SU-DHL-6 (cell line): Measurements from ENCODE around the gene CARMIL1.

Experiments
- H2AFZ ChIP-seq: fragments of 200-600 bp; sonication (generic); 2 replicates; pipeline ENCODE4 v1.6.1; 2014; ENCODE audit warnings: low read depth, mild to moderate bottlenecking, moderate library complexity, mixed read lengths, antibody characterized with exemption, low read length; ENCODE audit not compliant: severe bottlenecking
- H3F3A ChIP-seq: fragments of 200-600 bp; shearing (Covaris generic); 2 replicates; pipeline ENCODE4 v1.6.0; 2016; ENCODE audit warnings: antibody characterized with exemption, mild to moderate bottlenecking; ENCODE audit not compliant: insufficient read depth
- H3K27ac ChIP-seq: fragments of 200-600 bp; sonication (generic); 2 replicates; pipeline ENCODE4 v1.5.1; 2016; ENCODE audit warnings: low read depth, mild to moderate bottlenecking, low read length, moderate library complexity, mixed read lengths
- H3K27me3 ChIP-seq: fragments of 200-600 bp; sonication (generic), shearing (Covaris generic); 2 replicates; pipeline ENCODE4 v1.6.0; 2014; ENCODE audit warnings: mild to moderate bottlenecking, low read length
- H3K36me3 ChIP-seq: fragments of 200-600 bp; sonication (generic); 2 replicates; pipeline ENCODE4 v1.6.1; 2014; ENCODE audit warnings: mild to moderate bottlenecking, low read length, mixed read lengths
- H3K4me2 ChIP-seq: fragments of 300-600, 200-600 bp; shearing (Covaris generic), sonication (generic); 2 replicates; pipeline ENCODE4 v1.6.0; 2014; ENCODE audit warnings: low read length, low read depth, mild to moderate bottlenecking; ENCODE audit not compliant: poor library complexity, severe bottlenecking
- H3K4me3 ChIP-seq: fragments of 200-600 bp; sonication (generic); 2 replicates; pipeline ENCODE4 v1.5.1; 2014; ENCODE audit warnings: antibody characterized with exemption, low read length, mild to moderate bottlenecking, mixed read lengths; ENCODE audit not compliant: insufficient read depth, poor library complexity, severe bottlenecking
- H3K79me2 ChIP-seq: fragments of 200-600 bp; sonication (generic); 2 replicates; pipeline ENCODE4 v1.6.1; 2014; ENCODE audit warnings: mild to moderate bottlenecking, low read length, moderate library complexity; ENCODE audit not compliant: insufficient read depth
- H3K9ac ChIP-seq: fragments of 200-600 bp; sonication (generic); 2 replicates; pipeline ENCODE4 v1.7.0; 2014; ENCODE audit warnings: mild to moderate bottlenecking, low read length
- H3K9me2 ChIP-seq: fragments of 200-600 bp; sonication (generic); replicated peaks from 2 replicates; pipeline ENCODE4 v1.6.1; 2014; ENCODE audit warnings: low read length; ENCODE audit not compliant: insufficient read depth
- H3K9me3 ChIP-seq: fragments of 200-600 bp; sonication (generic); 2 replicates; pipeline ENCODE4 v1.6.1; 2014; ENCODE audit warnings: low read length, mixed read lengths; ENCODE audit not compliant: insufficient read depth
- H4K20me1 ChIP-seq: fragments of 200-600 bp; sonication (generic); 2 replicates; pipeline ENCODE4 v1.6.1; 2014; ENCODE audit warnings: low read depth, mild to moderate bottlenecking, antibody characterized with exemption, low read length, moderate library complexity, mixed read lengths
- CTCF ChIP-seq: fragments of 200-600 bp; sonication (generic); IDR thresholded peaks from one replicate; pipeline ENCODE4 v1.5.1; 2017; ENCODE audit warnings: antibody characterized with exemption, mild to moderate bottlenecking, low read length, moderate library complexity; ENCODE audit not compliant: insufficient read depth, poor library complexity, severe bottlenecking
- EZH2phosphoT487 ChIP-seq: fragments of 200-600 bp; sonication (generic), shearing (Covaris generic); conservative IDR thresholded peaks from 2 replicates; pipeline ENCODE4 v1.6.1; 2018; ENCODE audit warnings: mild to moderate bottlenecking, antibody characterized with exemption, low read length, moderate library complexity, mixed read lengths

CARMIL1 gene

GRCh38 chr6:25476126-25476525 is 197.0 kb downstream of the CARMIL1 start:
- H3K27ac ChIP-seq, result no peak overlapping the region

GRCh38 chr6:25477006-25477590 is 197.9 kb downstream of the CARMIL1 start:
- Histone ChIP-seq H3K27me3 (no peaks in the 10 kb centered on the region), H3K9me3 (no peaks in the 10 kb centered on the region), H3K9me2 (no peaks in the 10 kb centered on the region), H3K4me3 (no peak overlapping the region), H3K4me2 (no peak overlapping the region), H2AFZ (no peak overlapping the region), H3K9ac (no peak overlapping the region), H3K27ac (0 out of 2 replicates have a peak overlapping the region, but pooled peaks have one; percentile 10), H3K36me3 (peaks cover 20% of the 10 kb centered on the region; the same call in 1 of the 2 replicates), H4K20me1 (no peaks in the 10 kb centered on the region), H3F3A (peaks cover 8% of the 10 kb centered on the region; the same call in 1 of the 2 replicates), H3K79me2 (no peaks in the 10 kb centered on the region)
- TF ChIP-seq CTCF (no peak), EZH2phosphoT487 (no peak)

More at GRCh38 chr6:25476126-25476525, 197.0 kb downstream of the CARMIL1 start:
- no peaks in the 10 kb centered on the region for H3K27me3 ChIP-seq
- H3F3A ChIP-seq, result peaks cover 8% of the 10 kb centered on the region; the same call in 1 of the 2 replicates
- no peak overlapping the region for H3K4me3 ChIP-seq
- H2AFZ ChIP-seq, result no peak overlapping the region
- no peaks in the 10 kb centered on the region for H3K9me3 ChIP-seq
- no peak for TF ChIP-seq CTCF
- TF ChIP-seq EZH2phosphoT487, result no peak
- no peaks in the 10 kb centered on the region for H3K79me2 ChIP-seq
- no peaks in the 10 kb centered on the region for H3K9me2 ChIP-seq
- H3K9ac ChIP-seq, result no peak overlapping the region
- H4K20me1 ChIP-seq, result no peaks in the 10 kb centered on the region
- H3K4me2 ChIP-seq, result no peak overlapping the region
- peaks cover 24% of the 10 kb centered on the region; the same call in 1 of the 2 replicates for H3K36me3 ChIP-seq

- Histone ChIP-seq H3K27me3 (no peaks in the 10 kb centered on the region), H3K79me2 (no peaks in the 10 kb centered on the region)
These were observed 199.8 kb downstream of the CARMIL1 start for GRCh38 chr6:25478973-25479372.

More at GRCh38 chr6:25478973-25479372, 199.8 kb downstream of the CARMIL1 start:
- no peaks in the 10 kb centered on the region for H3K9me3 ChIP-seq
- no peak overlapping the region for H3K9ac ChIP-seq
- H3K4me3 ChIP-seq, result no peak overlapping the region
- no peak overlapping the region for H3K4me2 ChIP-seq
- peaks cover 8% of the 10 kb centered on the region; the same call in 1 of the 2 replicates for H3F3A ChIP-seq
- H4K20me1 ChIP-seq, result no peaks in the 10 kb centered on the region
- H2AFZ ChIP-seq, result no peak overlapping the region
- TF ChIP-seq CTCF (no peak), EZH2phosphoT487 (no peak)
- no peak overlapping the region for H3K27ac ChIP-seq
- H3K36me3 ChIP-seq, result peaks cover 15% of the 10 kb centered on the region; the same call in 1 of the 2 replicates
- no peaks in the 10 kb centered on the region for H3K9me2 ChIP-seq
